Neural cell (in vitro differentiated cells): Measurements from ENCODE around the gene PTPRT. TPM values are rescaled to one million over a fixed set of nuclear protein-coding genes. Genes with fewer than 3 reads are reported as not detected.

ENCODE experiments used
- H2AFZ ChIP-seq: fragments of 200-600, 300-800 bp; sonication (generic), shearing (Covaris generic); 2 replicates; pipeline ENCODE4 v1.6.0; 2014; ENCODE audit warnings: low read depth, mild to moderate bottlenecking, antibody characterized with exemption, low read length, moderate library complexity
- H3F3A ChIP-seq: fragments of 200-600 bp; shearing (Covaris generic); 2 replicates; pipeline ENCODE4 v1.6.1; 2016; ENCODE audit warnings: mild to moderate bottlenecking, moderate library complexity, mixed read lengths, antibody characterized with exemption, low read length; ENCODE audit not compliant: insufficient read depth, poor library complexity, severe bottlenecking
- H3K27ac ChIP-seq: fragments of 200-600, 300-800 bp; sonication (generic), shearing (Covaris generic); 2 replicates; pipeline ENCODE4 v1.5.1; 2014; ENCODE audit warnings: mild to moderate bottlenecking, low read length, moderate library complexity
- H3K27me3 ChIP-seq: fragments of 300-800, 200-600 bp; sonication (generic), shearing (Covaris generic); 2 replicates; pipeline ENCODE4 v1.6.0; 2014; ENCODE audit warnings: mild to moderate bottlenecking, low read depth, low read length, moderate library complexity; ENCODE audit not compliant: insufficient read depth
- H3K36me3 ChIP-seq: fragments of 300-800, 200-600 bp; sonication (generic), shearing (Covaris generic); 2 replicates; pipeline ENCODE4 v1.5.1; 2014; ENCODE audit warnings: mild to moderate bottlenecking, antibody characterized with exemption, low read length, moderate library complexity; ENCODE audit not compliant: insufficient read depth
- H3K4me2 ChIP-seq: fragments of 300-800, 200-600 bp; sonication (generic), shearing (Covaris generic); 2 replicates; pipeline ENCODE4 v1.6.0; 2014; ENCODE audit warnings: mild to moderate bottlenecking, low read length
- H3K4me3 ChIP-seq: fragments of 300-800, 200-600 bp; sonication (generic), shearing (Covaris generic); 2 replicates; pipeline ENCODE4 v1.5.1; 2014; ENCODE audit warnings: mild to moderate bottlenecking, low read length, moderate library complexity
- H3K79me2 ChIP-seq: fragments of 200-600 bp; shearing (Covaris generic); replicated peaks from 2 replicates; pipeline ENCODE4 v1.6.0; 2014; ENCODE audit warnings: mild to moderate bottlenecking, low read length, moderate library complexity; ENCODE audit not compliant: insufficient read depth
- H3K9ac ChIP-seq: fragments of 300-800, 200-600 bp; sonication (generic), shearing (Covaris generic); 2 replicates; pipeline ENCODE4 v1.6.1; 2016; ENCODE audit warnings: mild to moderate bottlenecking, low read length, mixed read lengths
- H3K9me2 ChIP-seq: fragments of 200-600 bp; shearing (Covaris generic); 2 replicates; pipeline ENCODE4 v1.6.1; 2016; ENCODE audit warnings: mild to moderate bottlenecking, low read length, mixed read lengths; ENCODE audit not compliant: insufficient read depth
- H3K9me3 ChIP-seq: fragments of 200-600, 300-800 bp; sonication (generic), shearing (Covaris generic); 2 replicates; pipeline ENCODE4 v1.6.1; 2016; ENCODE audit warnings: mild to moderate bottlenecking, mixed run types, low read length, moderate library complexity, mixed read lengths
- H4K20me1 ChIP-seq: fragments of 200-600 bp; shearing (Covaris generic); 2 replicates; pipeline ENCODE4 v1.6.1; 2016; ENCODE audit warnings: mild to moderate bottlenecking, mixed run types; ENCODE audit not compliant: insufficient read depth
- EP300 ChIP-seq: fragments of 450-650 bp; conservative IDR thresholded peaks from 2 replicates; pipeline ENCODE4 v1.6.1; 2014; ENCODE audit warnings: antibody characterized with exemption, mild to moderate bottlenecking, moderate library complexity; ENCODE audit not compliant: poor library complexity, severe bottlenecking
- EZH2 ChIP-seq: fragments of 200-600, 300-800 bp; shearing (Covaris generic), sonication (generic); IDR thresholded peaks from 2 replicates; pipeline ENCODE4 v1.6.1; 2014; ENCODE audit warnings: antibody characterized with exemption, low read length, borderline replicate concordance, mild to moderate bottlenecking; ENCODE audit not compliant: insufficient read depth, poor library complexity, severe bottlenecking
- MXI1 ChIP-seq: fragments of 450-650 bp; conservative IDR thresholded peaks from 2 replicates; pipeline ENCODE4 v1.6.1; 2014; ENCODE audit warnings: antibody characterized with exemption, mild to moderate bottlenecking; ENCODE audit not compliant: poor library complexity, severe bottlenecking
- POLR2AphosphoS5 ChIP-seq: IDR thresholded peaks from 2 replicates; pipeline ENCODE4 v1.6.1; 2012
- RAD21 ChIP-seq: fragments of 450-650 bp; conservative IDR thresholded peaks from 2 replicates; pipeline ENCODE4 v1.6.1; 2014; ENCODE audit warnings: antibody characterized with exemption, mild to moderate bottlenecking, moderate library complexity
- SMC3 ChIP-seq: fragments of 450-650 bp; conservative IDR thresholded peaks from 2 replicates; pipeline ENCODE4 v1.6.1; 2014; ENCODE audit warnings: antibody characterized with exemption, mild to moderate bottlenecking, moderate library complexity; ENCODE audit not compliant: poor library complexity
- TAF1 ChIP-seq: IDR thresholded peaks from 2 replicates; pipeline ENCODE4 v1.6.1; 2012; ENCODE audit warnings: low read depth
- polyA plus RNA-seq: library from polyadenylated mRNA; depleted of rRNA; stranded (reverse); fragments of >200 nt; gene quantifications from 2 replicates; pipeline ENCODE4 v1.2.3, GENCODE V29; 2014
- TF ChIP-seq, protein P1 (sequence below): fragments of 450-650 bp; IDR thresholded peaks from 2 replicates; pipeline ENCODE4 v1.5.1; 2014; ENCODE audit warnings: antibody characterized with exemption, mild to moderate bottlenecking, moderate library complexity; ENCODE audit not compliant: poor library complexity, severe bottlenecking
- TF ChIP-seq, protein P2 (sequence below): IDR thresholded peaks from 2 replicates; pipeline ENCODE4 v1.6.1; 2012; ENCODE audit warnings: borderline replicate concordance

PTPRT gene
- polyA plus RNA-seq, 1 donor from 2014 or later, result 9.2 TPM

DNA sequence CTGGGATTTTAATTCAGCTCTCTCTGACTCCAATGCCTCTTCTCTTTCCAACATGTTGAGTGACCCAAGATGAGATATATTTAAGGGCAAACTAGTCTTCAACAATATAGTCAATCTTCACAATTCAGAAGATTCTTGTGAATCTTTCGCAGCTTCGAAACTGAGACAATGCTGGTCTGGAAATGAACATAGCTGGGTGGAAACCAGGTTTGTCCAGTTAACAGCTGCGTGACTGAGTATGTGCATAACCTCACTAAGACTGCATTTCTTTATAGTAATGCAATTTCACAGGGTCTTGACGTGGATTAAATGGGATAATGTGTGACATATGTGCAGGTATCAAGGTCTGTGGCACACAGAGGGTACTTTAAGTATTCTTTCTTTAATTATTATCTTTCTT lies 18.9 kb downstream of the PTPRT start:
- Histone ChIP-seq H2AFZ (no peak overlapping the region), H3K9me3 (no peaks in the 10 kb centered on the region), H3K4me3 (no peak overlapping the region), H3K27ac (no peak overlapping the region), H3K9me2 (no peaks in the 10 kb centered on the region), H3K79me2 (no peaks in the 10 kb centered on the region), H4K20me1 (no peaks in the 10 kb centered on the region), H3K27me3 (no peaks in the 10 kb centered on the region), H3K36me3 (no peaks in the 10 kb centered on the region), H3K4me2 (no peak overlapping the region), H3F3A (no peaks in the 10 kb centered on the region), H3K9ac (no peak overlapping the region)
- TF ChIP-seq TAF1 (no peak), POLR2AphosphoS5 (no peak), SMC3 (no peak), MXI1 (no peak), EZH2 (no peak), EP300 (no peak), RAD21 (no peak)
- TF ChIP-seq, protein P1, sequence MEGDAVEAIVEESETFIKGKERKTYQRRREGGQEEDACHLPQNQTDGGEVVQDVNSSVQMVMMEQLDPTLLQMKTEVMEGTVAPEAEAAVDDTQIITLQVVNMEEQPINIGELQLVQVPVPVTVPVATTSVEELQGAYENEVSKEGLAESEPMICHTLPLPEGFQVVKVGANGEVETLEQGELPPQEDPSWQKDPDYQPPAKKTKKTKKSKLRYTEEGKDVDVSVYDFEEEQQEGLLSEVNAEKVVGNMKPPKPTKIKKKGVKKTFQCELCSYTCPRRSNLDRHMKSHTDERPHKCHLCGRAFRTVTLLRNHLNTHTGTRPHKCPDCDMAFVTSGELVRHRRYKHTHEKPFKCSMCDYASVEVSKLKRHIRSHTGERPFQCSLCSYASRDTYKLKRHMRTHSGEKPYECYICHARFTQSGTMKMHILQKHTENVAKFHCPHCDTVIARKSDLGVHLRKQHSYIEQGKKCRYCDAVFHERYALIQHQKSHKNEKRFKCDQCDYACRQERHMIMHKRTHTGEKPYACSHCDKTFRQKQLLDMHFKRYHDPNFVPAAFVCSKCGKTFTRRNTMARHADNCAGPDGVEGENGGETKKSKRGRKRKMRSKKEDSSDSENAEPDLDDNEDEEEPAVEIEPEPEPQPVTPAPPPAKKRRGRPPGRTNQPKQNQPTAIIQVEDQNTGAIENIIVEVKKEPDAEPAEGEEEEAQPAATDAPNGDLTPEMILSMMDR, result no peak
- TF ChIP-seq, protein P2, sequence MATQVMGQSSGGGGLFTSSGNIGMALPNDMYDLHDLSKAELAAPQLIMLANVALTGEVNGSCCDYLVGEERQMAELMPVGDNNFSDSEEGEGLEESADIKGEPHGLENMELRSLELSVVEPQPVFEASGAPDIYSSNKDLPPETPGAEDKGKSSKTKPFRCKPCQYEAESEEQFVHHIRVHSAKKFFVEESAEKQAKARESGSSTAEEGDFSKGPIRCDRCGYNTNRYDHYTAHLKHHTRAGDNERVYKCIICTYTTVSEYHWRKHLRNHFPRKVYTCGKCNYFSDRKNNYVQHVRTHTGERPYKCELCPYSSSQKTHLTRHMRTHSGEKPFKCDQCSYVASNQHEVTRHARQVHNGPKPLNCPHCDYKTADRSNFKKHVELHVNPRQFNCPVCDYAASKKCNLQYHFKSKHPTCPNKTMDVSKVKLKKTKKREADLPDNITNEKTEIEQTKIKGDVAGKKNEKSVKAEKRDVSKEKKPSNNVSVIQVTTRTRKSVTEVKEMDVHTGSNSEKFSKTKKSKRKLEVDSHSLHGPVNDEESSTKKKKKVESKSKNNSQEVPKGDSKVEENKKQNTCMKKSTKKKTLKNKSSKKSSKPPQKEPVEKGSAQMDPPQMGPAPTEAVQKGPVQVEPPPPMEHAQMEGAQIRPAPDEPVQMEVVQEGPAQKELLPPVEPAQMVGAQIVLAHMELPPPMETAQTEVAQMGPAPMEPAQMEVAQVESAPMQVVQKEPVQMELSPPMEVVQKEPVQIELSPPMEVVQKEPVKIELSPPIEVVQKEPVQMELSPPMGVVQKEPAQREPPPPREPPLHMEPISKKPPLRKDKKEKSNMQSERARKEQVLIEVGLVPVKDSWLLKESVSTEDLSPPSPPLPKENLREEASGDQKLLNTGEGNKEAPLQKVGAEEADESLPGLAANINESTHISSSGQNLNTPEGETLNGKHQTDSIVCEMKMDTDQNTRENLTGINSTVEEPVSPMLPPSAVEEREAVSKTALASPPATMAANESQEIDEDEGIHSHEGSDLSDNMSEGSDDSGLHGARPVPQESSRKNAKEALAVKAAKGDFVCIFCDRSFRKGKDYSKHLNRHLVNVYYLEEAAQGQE, result no peak

DNA sequence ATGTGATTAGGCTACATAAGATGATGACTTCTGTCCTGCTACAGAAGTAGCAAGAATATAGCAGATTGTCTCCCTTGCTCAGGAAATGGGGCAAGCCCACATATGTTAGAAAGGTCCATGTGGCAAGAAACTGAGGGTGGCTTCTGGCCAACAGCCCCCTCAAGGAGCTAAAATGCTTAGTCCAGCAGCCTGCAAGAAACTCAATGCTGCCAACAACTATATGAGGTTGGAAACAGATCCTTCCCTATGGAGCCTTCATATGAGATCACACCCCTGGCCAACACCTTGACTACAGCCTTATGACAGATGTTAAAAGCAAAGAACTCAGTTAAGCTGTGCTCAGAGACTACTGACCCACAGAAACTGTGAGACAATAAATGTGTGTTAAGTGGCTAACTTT lies 22.1 kb downstream of the PTPRT start:
- Histone ChIP-seq H4K20me1 (no peaks in the 10 kb centered on the region), H3K9me3 (no peaks in the 10 kb centered on the region), H3F3A (no peaks in the 10 kb centered on the region), H3K27ac (no peak overlapping the region), H3K9me2 (no peaks in the 10 kb centered on the region), H3K4me2 (no peak overlapping the region), H3K4me3 (no peak overlapping the region), H3K36me3 (no peaks in the 10 kb centered on the region), H2AFZ (no peak overlapping the region), H3K27me3 (no peaks in the 10 kb centered on the region), H3K9ac (no peak overlapping the region), H3K79me2 (no peaks in the 10 kb centered on the region)
- TF ChIP-seq TAF1 (no peak), SMC3 (no peak), POLR2AphosphoS5 (no peak), EP300 (no peak), RAD21 (no peak), MXI1 (no peak), EZH2 (no peak)
- TF ChIP-seq, protein P2, result no peak
- TF ChIP-seq, protein P1, result no peak
